HepG2 (cell line): ENCODE data around the gene ECHDC1. TPM values are rescaled to one million over a fixed set of nuclear protein-coding genes. Genes with fewer than 3 reads are reported as not detected.

Source experiments
- ATAC-seq: fragments of 200-7000 bp; cut with Tn5 transposase; 3 replicates; pipeline ENCODE4 v1.9.1; 2020; ENCODE audit warnings: mild to moderate bottlenecking, moderate library complexity
- BruUV-seq: library from RNA; stranded (reverse); fragments of 400-500 nt; replicated peaks from 2 replicates; lab custom pipeline; 2021; lab: Mats Ljungman, UMichigan
- CTCF ChIA-PET: fragments of 300-600 bp; formaldehyde crosslinking; extraction: SDS; loops from one replicate; lab custom pipeline; 2021; ENCODE audit warnings: low total read pairs, inconsistent platforms, low intra/inter-chr PET ratio; lab: Yijun Ruan, JAX
- POLR2A ChIA-PET: fragments of 350-600 bp; sonication (Branson Sonifier 250); formaldehyde crosslinking; loops from one replicate; lab custom pipeline; 2020; ENCODE audit warnings: antibody characterized with exemption, inconsistent platforms; lab: Yijun Ruan, JAX
- DNase-seq: peaks from one replicate; pipeline ENCODE4 v3.0.0-alpha.2; 2015; ENCODE audit warnings: low spot score
- FAIRE-seq: peaks from 3 replicates; lab custom pipeline; 2011; peaks lifted over from hg19 to GRCh38; lab: Jason Lieb, UNC
- H2AFZ ChIP-seq: one replicate; pipeline ENCODE4 v1.6.1; 2011; ENCODE audit warnings: low read length, inconsistent platforms
- H3K27ac ChIP-seq: fragments of 300-600 bp; 3 replicates; pipeline ENCODE4 v1.8.0; 2011; ENCODE audit warnings: mixed run types, mild to moderate bottlenecking, mixed read lengths, low read length, inconsistent platforms; ENCODE audit not compliant: insufficient read depth; ENCODE audit errors: extremely low read length
- H3K27me3 ChIP-seq, 2 experiments: fragments of 200-600 bp in 1 of 2; 2 replicates in 1 of 2; 3 replicates in 1 of 2; pipeline versions ENCODE4 v1.6.0 to v1.8.0; 2011; ENCODE audit warnings: low read length in 2 of 2, mild to moderate bottlenecking in 2 of 2, moderate library complexity in 2 of 2, inconsistent platforms in 1 of 2; ENCODE audit not compliant: insufficient read depth in 2 of 2, control insufficient read depth in 1 of 2
- H3K36me3 ChIP-seq, 2 experiments: fragments of 200-600 bp in 1 of 2; replicated peaks in 1 of 2; 2 replicates in 1 of 2; 3 replicates in 1 of 2; pipeline versions ENCODE4 v1.5.1 to v1.8.0; 2011; ENCODE audit warnings: low read length in 2 of 2, inconsistent platforms in 1 of 2; ENCODE audit not compliant: insufficient read depth in 2 of 2, control insufficient read depth in 1 of 2
- H3K4me1 ChIP-seq: 2 replicates; pipeline ENCODE4 v1.5.1; 2012; ENCODE audit warnings: low read length, inconsistent platforms; ENCODE audit not compliant: insufficient read depth
- H3K4me2 ChIP-seq: 2 replicates; pipeline ENCODE4 v1.6.0; 2011; ENCODE audit warnings: low read depth, low read length, inconsistent platforms
- H3K4me3 ChIP-seq, 3 experiments: fragments of 200-600 bp in 1 of 3; sonication (generic), shearing (Covaris generic) in 1 of 3; replicated peaks in 1 of 3; 2 replicates each; pipeline ENCODE4 v1.5.1; 2011 to 2016; ENCODE audit warnings: low read length in 3 of 3, inconsistent platforms in 2 of 3, low read depth in 2 of 3, mild to moderate bottlenecking in 2 of 3, control low read depth in 1 of 3, mixed read lengths in 1 of 3; ENCODE audit not compliant: insufficient read depth in 1 of 3
- H3K79me2 ChIP-seq: one replicate; pipeline ENCODE4 v1.6.1; 2011; ENCODE audit warnings: low read length, inconsistent platforms; ENCODE audit not compliant: insufficient read depth
- H3K9ac ChIP-seq: 2 replicates; pipeline ENCODE4 v1.6.0; 2011; ENCODE audit warnings: mild to moderate bottlenecking, low read depth, low read length, inconsistent platforms; ENCODE audit not compliant: insufficient read depth
- H3K9me3 ChIP-seq: 2 replicates; pipeline ENCODE4 v1.5.1; 2012; ENCODE audit warnings: mild to moderate bottlenecking, low read length
- H4K20me1 ChIP-seq: 2 replicates; pipeline ENCODE4 v1.6.0; 2011; ENCODE audit warnings: inconsistent platforms, mild to moderate bottlenecking, low read length, moderate library complexity; ENCODE audit not compliant: insufficient read depth
- GLI4 ChIP-seq: sonication (generic); formaldehyde crosslinking; IDR thresholded peaks from 2 replicates; pipeline ENCODE4 v1.5.1; 2020; ENCODE audit warnings: missing genetic modification reagents, mild to moderate bottlenecking, moderate library complexity, borderline replicate concordance
- HHEX ChIP-seq: IDR thresholded peaks from 2 replicates; pipeline ENCODE4 v1.6.1; 2016; ENCODE audit warnings: control low read depth
- ZFP62 ChIP-seq: sonication (generic); formaldehyde crosslinking; IDR thresholded peaks from 2 replicates; pipeline ENCODE4 v1.4.0; 2020; ENCODE audit warnings: missing genetic modification reagents
- ZNF235 ChIP-seq: sonication (generic); formaldehyde crosslinking; IDR thresholded peaks from 2 replicates; pipeline ENCODE4 v1.8.1; 2023; ENCODE audit warnings: mild to moderate bottlenecking, missing genetic modification reagents, borderline replicate concordance
- ZNF263 ChIP-seq: sonication (generic); formaldehyde crosslinking; IDR thresholded peaks from 2 replicates; pipeline ENCODE4 v1.4.0; 2020; ENCODE audit warnings: missing genetic modification reagents
- ZNF564 ChIP-seq: sonication (generic); formaldehyde crosslinking; IDR thresholded peaks from 2 replicates; pipeline ENCODE4 v1.8.1; 2023; ENCODE audit warnings: mild to moderate bottlenecking, missing genetic modification reagents
- ZNF605 ChIP-seq: sonication (generic); formaldehyde crosslinking; IDR thresholded peaks from 2 replicates; pipeline ENCODE4 v1.8.0; 2022; ENCODE audit warnings: mild to moderate bottlenecking, missing genetic modification reagents
- WGBS: methylation state at CpG from one replicate; pipeline ENCODE4 v1.1.6; 2017; ENCODE audit warnings: low lambda C conversion rate; 5-methylcytosine and 5-hydroxymethylcytosine counted together
- in situ Hi-C: cut with HindIII; loops from 2 replicates; pipeline ENCODE4 v1.10.0; 2017; ENCODE audit warnings: low pct_unique_long_range_greater_than_20kb; ENCODE audit not compliant: extremely low pct_ligation_motif_present
- intact Hi-C: fragments of 100-400 bp; cut with micrococcal nuclease; formaldehyde crosslinking; loops from one replicate; pipeline ENCODE4 v1.10.0; 2022; ENCODE audit not compliant: unreplicated experiment
- polyA plus RNA-seq, 8 experiments: library from polyadenylated mRNA; depleted of rRNA in 3 of 8; stranded (reverse) in 7 of 8; unstranded in 1 of 8; fragments of >200 nt; fragmentation: Illumina TruSeq in 4 of 8; extraction: Trizol in 4 of 8; gene quantifications; 2 replicates each; pipeline versions ENCODE4 v1.2.1 to v1.2.3, GENCODE V29; 2011 to 2016; ENCODE audit warnings: low read depth in 4 of 8, missing spikeins in 1 of 8, mixed read lengths in 1 of 8; ENCODE audit not compliant: insufficient read depth in 1 of 8
- total RNA-seq, 5 experiments: library from RNA; depleted of rRNA; stranded (reverse); fragments of >200 nt; fragmentation: Illumina TruSeq; extraction: Trizol; gene quantifications; 2 replicates each; pipeline ENCODE4 v1.2.3, GENCODE V29; 2016; ENCODE audit warnings: low read depth in 1 of 5
- TF ChIP-seq, protein P1 (sequence below): sonication (generic); formaldehyde crosslinking; IDR thresholded peaks from 2 replicates; pipeline ENCODE4 v1.5.0; 2020; ENCODE audit warnings: missing genetic modification reagents
- TF ChIP-seq, protein P2 (sequence below): IDR thresholded peaks from 2 replicates; pipeline ENCODE4 v1.6.1; 2016; ENCODE audit warnings: low read depth, missing genetic modification reagents, missing compliant biosample characterization

ECHDC1 gene
- total and polyA plus RNA-seq, 2 of the 13 experiments (the other 11 are each of a cell fraction or from before 2014, with no cell fraction given) = 32.8 to 98.1 TPM

- intact Hi-C loops = no loop called here
- no peaks in the 10 kb centered on the region for H4K20me1 ChIP-seq
- H3K4me2 ChIP-seq = no peak overlapping the region
- no peaks in the 10 kb centered on the region for H3K36me3 ChIP-seq
- no TSS peak for BruUV-seq
- in situ Hi-C loops = no loop called here
- no peaks in the 10 kb centered on the region for H3K79me2 ChIP-seq
- no peaks in the 10 kb centered on the region for H3K9me3 ChIP-seq
- H3K27me3 ChIP-seq = no peaks in the 10 kb centered on the region
- TF ChIP-seq ZNF235 (CRISPR knock-in tag) (no peak), HHEX (CRISPR knock-in tag) (no peak), ZNF605 (CRISPR knock-in tag) (no peak), ZFP62 (CRISPR knock-in tag) (no peak), ZNF564 (CRISPR knock-in tag) (no peak), GLI4 (CRISPR knock-in tag) (no peak), ZNF263 (CRISPR knock-in tag) (no peak)
- TF ChIP-seq, protein P1, sequence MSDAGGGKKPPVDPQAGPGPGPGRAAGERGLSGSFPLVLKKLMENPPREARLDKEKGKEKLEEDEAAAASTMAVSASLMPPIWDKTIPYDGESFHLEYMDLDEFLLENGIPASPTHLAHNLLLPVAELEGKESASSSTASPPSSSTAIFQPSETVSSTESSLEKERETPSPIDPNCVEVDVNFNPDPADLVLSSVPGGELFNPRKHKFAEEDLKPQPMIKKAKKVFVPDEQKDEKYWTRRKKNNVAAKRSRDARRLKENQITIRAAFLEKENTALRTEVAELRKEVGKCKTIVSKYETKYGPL (CRISPR knock-in tag) = no peak
- TF ChIP-seq, protein P2, sequence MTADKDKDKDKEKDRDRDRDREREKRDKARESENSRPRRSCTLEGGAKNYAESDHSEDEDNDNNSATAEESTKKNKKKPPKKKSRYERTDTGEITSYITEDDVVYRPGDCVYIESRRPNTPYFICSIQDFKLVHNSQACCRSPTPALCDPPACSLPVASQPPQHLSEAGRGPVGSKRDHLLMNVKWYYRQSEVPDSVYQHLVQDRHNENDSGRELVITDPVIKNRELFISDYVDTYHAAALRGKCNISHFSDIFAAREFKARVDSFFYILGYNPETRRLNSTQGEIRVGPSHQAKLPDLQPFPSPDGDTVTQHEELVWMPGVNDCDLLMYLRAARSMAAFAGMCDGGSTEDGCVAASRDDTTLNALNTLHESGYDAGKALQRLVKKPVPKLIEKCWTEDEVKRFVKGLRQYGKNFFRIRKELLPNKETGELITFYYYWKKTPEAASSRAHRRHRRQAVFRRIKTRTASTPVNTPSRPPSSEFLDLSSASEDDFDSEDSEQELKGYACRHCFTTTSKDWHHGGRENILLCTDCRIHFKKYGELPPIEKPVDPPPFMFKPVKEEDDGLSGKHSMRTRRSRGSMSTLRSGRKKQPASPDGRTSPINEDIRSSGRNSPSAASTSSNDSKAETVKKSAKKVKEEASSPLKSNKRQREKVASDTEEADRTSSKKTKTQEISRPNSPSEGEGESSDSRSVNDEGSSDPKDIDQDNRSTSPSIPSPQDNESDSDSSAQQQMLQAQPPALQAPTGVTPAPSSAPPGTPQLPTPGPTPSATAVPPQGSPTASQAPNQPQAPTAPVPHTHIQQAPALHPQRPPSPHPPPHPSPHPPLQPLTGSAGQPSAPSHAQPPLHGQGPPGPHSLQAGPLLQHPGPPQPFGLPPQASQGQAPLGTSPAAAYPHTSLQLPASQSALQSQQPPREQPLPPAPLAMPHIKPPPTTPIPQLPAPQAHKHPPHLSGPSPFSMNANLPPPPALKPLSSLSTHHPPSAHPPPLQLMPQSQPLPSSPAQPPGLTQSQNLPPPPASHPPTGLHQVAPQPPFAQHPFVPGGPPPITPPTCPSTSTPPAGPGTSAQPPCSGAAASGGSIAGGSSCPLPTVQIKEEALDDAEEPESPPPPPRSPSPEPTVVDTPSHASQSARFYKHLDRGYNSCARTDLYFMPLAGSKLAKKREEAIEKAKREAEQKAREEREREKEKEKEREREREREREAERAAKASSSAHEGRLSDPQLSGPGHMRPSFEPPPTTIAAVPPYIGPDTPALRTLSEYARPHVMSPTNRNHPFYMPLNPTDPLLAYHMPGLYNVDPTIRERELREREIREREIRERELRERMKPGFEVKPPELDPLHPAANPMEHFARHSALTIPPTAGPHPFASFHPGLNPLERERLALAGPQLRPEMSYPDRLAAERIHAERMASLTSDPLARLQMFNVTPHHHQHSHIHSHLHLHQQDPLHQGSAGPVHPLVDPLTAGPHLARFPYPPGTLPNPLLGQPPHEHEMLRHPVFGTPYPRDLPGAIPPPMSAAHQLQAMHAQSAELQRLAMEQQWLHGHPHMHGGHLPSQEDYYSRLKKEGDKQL (CRISPR knock-in tag) = no peak
- H3K27ac ChIP-seq = no peak overlapping the region
- no peak for DNase-seq
- ChIA-PET CTCF (no interaction called here), POLR2A (no interaction called here)
- no peaks in the 10 kb centered on the region for H3K4me1 ChIP-seq
- H3K9ac ChIP-seq = no peak overlapping the region
- H2AFZ ChIP-seq = no peak overlapping the region
- 55% methylated on average over 3 of the region's 3 CpGs for WGBS
- ATAC-seq = no peak
- no peak overlapping the region for H3K4me3 ChIP-seq
- no peak for FAIRE-seq
Measured at GRCh38 chr6:127389706-127390105, 46.3 kb upstream of the ECHDC1 start.
